Astrocyte of the spinal cord (primary cell): Measurements from ENCODE around the gene PCDHGB3.
"Not testable (repeated sequence)": the region's sequence is repeated elsewhere in the genome, so short reads cannot be mapped to it uniquely, and the experiment has no call there.

Experiments used
- DNase-seq: peaks from one replicate; pipeline ENCODE4 v3.0.0; 2011; ENCODE audit warnings: low read depth, low spot score
- H3K4me3 ChIP-seq: 2 replicates; pipeline ENCODE4 v1.5.1; 2011; ENCODE audit warnings: low read depth, mild to moderate bottlenecking, low read length, moderate library complexity
- in situ Hi-C: cut with HindIII; loops from 2 replicates; pipeline ENCODE4 v1.10.0; 2017; ENCODE audit warnings: low sequenced_read_pairs
- TF ChIP-seq, protein P1 (sequence below): IDR thresholded peaks from 2 replicates; pipeline ENCODE4 v1.5.1; 2012; ENCODE audit warnings: low read depth, mild to moderate bottlenecking, low read length, inconsistent platforms

PCDHGB3 gene

GRCh38 chr5:141371572-141372475, 1.8 kb downstream of the PCDHGB3 start:
- TF ChIP-seq, protein P1, sequence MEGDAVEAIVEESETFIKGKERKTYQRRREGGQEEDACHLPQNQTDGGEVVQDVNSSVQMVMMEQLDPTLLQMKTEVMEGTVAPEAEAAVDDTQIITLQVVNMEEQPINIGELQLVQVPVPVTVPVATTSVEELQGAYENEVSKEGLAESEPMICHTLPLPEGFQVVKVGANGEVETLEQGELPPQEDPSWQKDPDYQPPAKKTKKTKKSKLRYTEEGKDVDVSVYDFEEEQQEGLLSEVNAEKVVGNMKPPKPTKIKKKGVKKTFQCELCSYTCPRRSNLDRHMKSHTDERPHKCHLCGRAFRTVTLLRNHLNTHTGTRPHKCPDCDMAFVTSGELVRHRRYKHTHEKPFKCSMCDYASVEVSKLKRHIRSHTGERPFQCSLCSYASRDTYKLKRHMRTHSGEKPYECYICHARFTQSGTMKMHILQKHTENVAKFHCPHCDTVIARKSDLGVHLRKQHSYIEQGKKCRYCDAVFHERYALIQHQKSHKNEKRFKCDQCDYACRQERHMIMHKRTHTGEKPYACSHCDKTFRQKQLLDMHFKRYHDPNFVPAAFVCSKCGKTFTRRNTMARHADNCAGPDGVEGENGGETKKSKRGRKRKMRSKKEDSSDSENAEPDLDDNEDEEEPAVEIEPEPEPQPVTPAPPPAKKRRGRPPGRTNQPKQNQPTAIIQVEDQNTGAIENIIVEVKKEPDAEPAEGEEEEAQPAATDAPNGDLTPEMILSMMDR, result no peak
- in situ Hi-C loops, result no loop called here
- H3K4me3 ChIP-seq, result no peak overlapping the region
- DNase-seq, result no peak

- DNase-seq, result peak; percentile 48
- peak within 1 kb of the TSS; percentile 38 for H3K4me3 ChIP-seq
- TF ChIP-seq, protein P1, result peak; percentile 58
- in situ Hi-C loops, result no loop called here
Measured at GRCh38 chr5:141373673-141374317, 3.8 kb downstream of the PCDHGB3 start, which contains the start of gene PCDHGA6. Gene PCDHGA6, plus strand, starts transcription at chr5:141373891. Its CDS starts 193 bp downstream, at chr5:141374084.

DNA sequence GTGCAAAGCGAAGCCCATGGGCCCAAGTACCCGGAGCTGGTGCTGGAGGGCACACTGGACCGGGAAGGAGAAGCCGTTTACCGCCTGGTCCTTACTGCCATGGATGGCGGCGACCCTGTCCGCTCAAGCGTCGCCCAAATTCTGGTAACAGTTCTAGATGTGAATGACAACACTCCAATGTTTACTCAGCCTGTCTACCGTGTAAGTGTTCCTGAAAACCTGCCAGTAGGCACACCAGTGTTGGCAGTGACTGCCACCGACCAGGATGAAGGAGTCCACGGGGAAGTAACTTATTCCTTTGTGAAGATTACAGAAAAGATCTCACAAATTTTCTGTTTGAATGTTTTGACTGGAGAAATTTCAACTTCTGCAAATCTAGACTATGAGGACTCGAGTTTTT, 4.6 kb downstream of the PCDHGB3 start:
- no peak for DNase-seq
- TF ChIP-seq, protein P1, result no peak
- H3K4me3 ChIP-seq, result no peak overlapping the region
- in situ Hi-C loops, result no loop called here

DNA sequence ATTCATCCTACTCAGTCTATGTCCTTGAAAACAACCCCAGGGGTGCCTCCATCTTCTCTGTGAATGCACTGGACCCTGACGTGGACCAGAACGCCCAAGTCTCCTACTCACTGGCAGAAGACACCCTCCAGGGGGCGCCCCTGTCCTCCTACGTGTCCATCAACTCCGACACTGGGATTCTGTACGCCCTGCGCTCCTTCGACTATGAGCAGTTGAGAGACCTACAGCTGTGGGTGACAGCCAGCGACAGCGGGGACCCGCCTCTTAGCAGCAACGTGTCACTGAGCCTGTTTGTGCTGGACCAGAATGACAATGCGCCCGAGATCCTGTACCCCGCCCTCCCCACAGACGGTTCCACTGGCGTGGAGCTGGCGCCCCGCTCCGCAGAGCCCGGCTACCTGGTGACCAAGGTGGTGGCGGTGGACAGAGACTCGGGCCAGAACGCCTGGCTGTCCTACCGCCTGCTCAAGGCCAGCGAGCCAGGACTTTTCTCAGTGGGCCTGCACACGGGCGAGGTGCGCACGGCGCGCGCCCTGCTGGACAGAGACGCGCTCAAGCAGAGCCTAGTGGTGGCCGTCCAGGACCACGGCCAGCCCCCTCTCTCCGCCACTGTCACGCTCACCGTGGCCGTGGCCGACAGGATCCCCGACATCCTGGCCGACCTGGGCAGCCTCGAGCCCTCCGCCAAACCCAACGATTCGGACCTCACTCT, 5.6 kb downstream of the PCDHGB3 start:
- H3K4me3 ChIP-seq, in situ Hi-C loops, DNase-seq: not testable (repeated sequence)

- peak within 1 kb of the TSS; percentile 46 for H3K4me3 ChIP-seq
- in situ Hi-C loops, result no loop called here
- DNase-seq, result peak; percentile 56
- TF ChIP-seq, protein P1, result peak; percentile 59
Measured at GRCh38 chr5:141382469-141383294, 12.6 kb downstream of the PCDHGB3 start, which contains the start of gene PCDHGA7. Gene PCDHGA7, plus strand, starts transcription at chr5:141382742. Its CDS starts 158 bp downstream, at chr5:141382900.

GRCh38 chr5:141383345-141383744, 13.3 kb downstream of the PCDHGB3 start:
- H3K4me3 ChIP-seq, result peak overlapping the region; percentile 46
- no peak for DNase-seq
- in situ Hi-C loops, result no loop called here
- TF ChIP-seq, protein P1, result no peak
